Measurements from ENCODE around the gene RBBP8NL. TPM values are rescaled to one million over a fixed set of nuclear protein-coding genes. Genes with fewer than 3 reads are reported as not detected.

The RBBP8NL gene
- total RNA-seq, 1 experiment from 2014 or later: not detected

DNA sequence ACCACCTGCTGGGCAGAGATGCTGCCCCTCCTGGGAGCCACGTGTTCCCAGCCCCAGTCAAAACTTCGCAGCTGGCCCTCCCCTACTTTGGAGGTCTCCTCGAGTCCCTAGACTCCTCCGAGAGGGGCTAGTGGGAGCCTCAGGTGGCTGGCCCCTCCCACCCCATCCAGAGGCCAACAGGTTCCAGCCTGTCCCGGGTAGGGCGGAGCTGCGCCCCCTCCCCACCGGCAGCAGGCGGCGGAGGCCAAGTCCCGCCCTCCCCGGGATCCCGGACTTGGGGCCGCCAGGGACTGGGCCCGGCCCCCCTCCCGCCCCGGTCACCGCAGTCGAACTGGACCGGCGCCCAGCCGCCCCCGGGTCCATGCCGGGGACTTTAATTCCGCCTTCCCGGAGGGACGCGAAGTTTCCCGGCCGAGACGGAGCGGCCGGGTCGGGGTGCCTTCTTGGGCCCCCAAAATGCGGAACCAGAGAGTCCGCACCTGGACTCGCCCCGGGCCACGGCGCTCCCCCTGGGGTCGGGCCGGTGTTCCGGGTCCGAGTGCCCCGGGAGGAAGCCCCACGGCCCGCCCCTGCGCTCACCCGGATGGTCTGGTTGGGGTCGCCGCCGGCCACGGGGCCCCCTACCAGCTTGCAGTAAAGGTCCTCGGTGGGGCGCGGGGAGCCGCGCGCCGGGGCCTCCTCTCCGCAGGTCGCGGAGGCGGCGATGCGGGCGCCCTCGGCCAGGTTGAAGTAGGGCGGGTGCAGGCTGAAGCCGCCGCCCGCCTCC is 60.8 kb downstream of the RBBP8NL start:
- CTCF ChIA-PET: interaction anchor here (0.6 to 8.3 kb wide), 10 partner anchors 10 to 66 kb away, joined by 3 to 87 read pairs (median 14); partner anchors contain the start of gene RPS21
- H3K27ac Mint-ChIP-seq (ENCODE audit: low read depth, unreplicated experiment): no peak overlapping the region
- H3K27me3 Mint-ChIP-seq (ENCODE audit: insufficient read depth, unreplicated experiment): no peaks in the 10 kb centered on the region
- no peaks in the 10 kb centered on the region for H3K9me3 Mint-ChIP-seq (ENCODE audit: unreplicated experiment)
- TF ChIP-seq, protein P1, sequence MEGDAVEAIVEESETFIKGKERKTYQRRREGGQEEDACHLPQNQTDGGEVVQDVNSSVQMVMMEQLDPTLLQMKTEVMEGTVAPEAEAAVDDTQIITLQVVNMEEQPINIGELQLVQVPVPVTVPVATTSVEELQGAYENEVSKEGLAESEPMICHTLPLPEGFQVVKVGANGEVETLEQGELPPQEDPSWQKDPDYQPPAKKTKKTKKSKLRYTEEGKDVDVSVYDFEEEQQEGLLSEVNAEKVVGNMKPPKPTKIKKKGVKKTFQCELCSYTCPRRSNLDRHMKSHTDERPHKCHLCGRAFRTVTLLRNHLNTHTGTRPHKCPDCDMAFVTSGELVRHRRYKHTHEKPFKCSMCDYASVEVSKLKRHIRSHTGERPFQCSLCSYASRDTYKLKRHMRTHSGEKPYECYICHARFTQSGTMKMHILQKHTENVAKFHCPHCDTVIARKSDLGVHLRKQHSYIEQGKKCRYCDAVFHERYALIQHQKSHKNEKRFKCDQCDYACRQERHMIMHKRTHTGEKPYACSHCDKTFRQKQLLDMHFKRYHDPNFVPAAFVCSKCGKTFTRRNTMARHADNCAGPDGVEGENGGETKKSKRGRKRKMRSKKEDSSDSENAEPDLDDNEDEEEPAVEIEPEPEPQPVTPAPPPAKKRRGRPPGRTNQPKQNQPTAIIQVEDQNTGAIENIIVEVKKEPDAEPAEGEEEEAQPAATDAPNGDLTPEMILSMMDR (IDR thresholded peaks at IDR 0.05; ENCODE audit: unreplicated experiment): no peak
- POLR2A ChIA-PET: interaction anchor here (0.6 to 12.9 kb wide), 18 partner anchors 9 to 1614 kb away, joined by 3 to 347 read pairs (median 4); partner anchors contain the start of genes ADRM1, LSM14B, MRGBP and RPS21
- no TSS peak for BruUV-seq (replicated peaks)
- peak overlapping the region; percentile 80 for H3K4me3 Mint-ChIP-seq (ENCODE audit: unreplicated experiment)
- H3K36me3 Mint-ChIP-seq (ENCODE audit: insufficient read depth, unreplicated experiment): peaks cover 26% of the 10 kb centered on the region
- DNase-seq (ENCODE audit: unreplicated experiment): peak; percentile 68
- intact Hi-C loops (cut with micrococcal nuclease): loop anchor here (5.0 kb wide), 1 partner anchor 64 kb away; the partner anchor contains the start of gene ADRM1
- peaks cover 45% of the 10 kb centered on the region for H3K4me1 Mint-ChIP-seq (ENCODE audit: insufficient read depth, unreplicated experiment)

DNA sequence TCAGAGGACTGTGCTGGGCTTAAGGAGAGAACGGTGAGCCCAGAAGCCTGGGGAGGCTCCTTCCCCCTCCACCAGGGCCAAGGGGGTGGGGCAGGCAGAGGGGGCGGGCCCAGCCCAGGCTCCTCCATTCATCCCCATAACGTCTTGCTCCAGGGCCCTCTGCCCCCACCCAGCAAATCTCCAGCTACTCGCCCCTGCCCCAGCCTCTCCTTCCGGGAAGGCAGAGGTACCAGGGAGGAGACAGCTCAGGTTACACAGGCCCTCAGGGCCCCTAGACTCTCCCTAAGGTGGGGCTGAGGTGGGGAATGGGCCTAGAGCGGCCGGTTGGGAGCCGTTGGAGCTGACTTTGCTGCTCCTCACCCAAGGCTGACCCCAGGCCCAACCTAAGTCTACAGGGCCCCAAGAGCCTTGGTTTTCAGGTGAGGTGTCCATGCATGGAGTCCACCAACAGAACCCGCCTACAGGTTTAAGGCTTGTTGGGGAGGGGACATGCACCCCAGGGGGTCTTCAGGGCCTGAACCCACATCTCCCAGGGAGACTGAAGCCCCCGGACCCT is 61.4 kb downstream of the RBBP8NL start:
- TSS peak; percentile 21 for BruUV-seq (replicated peaks)
- Mint-ChIP-seq H3K4me1 (ENCODE audit: insufficient read depth, unreplicated experiment) (peaks cover 48% of the 10 kb centered on the region), H3K27ac (ENCODE audit: low read depth, unreplicated experiment) (no peak overlapping the region)

GRCh38 chr20:62364911-62365736 is 62.2 kb downstream of the RBBP8NL start:
- Mint-ChIP-seq H3K27ac (ENCODE audit: low read depth, unreplicated experiment) (no peak overlapping the region), H3K27me3 (ENCODE audit: insufficient read depth, unreplicated experiment) (no peaks in the 10 kb centered on the region), H3K36me3 (ENCODE audit: insufficient read depth, unreplicated experiment) (peaks cover 35% of the 10 kb centered on the region), H3K4me1 (ENCODE audit: insufficient read depth, unreplicated experiment) (peaks cover 48% of the 10 kb centered on the region), H3K9me3 (ENCODE audit: unreplicated experiment) (no peaks in the 10 kb centered on the region), H3K4me3 (ENCODE audit: unreplicated experiment) (peak overlapping the region; percentile 80)
- intact Hi-C loops (cut with micrococcal nuclease): loop anchor here (1.0 to 5.0 kb wide), 2 partner anchors 40 to 63 kb away; partner anchors contain the start of gene ADRM1
- POLR2A ChIA-PET: interaction anchor here (0.5 to 12.9 kb wide), 22 partner anchors 8 to 431 kb away, joined by 3 to 347 read pairs (median 4); partner anchors contain the start of genes ADRM1, LSM14B, MRGBP and PSMA7
- DNase-seq (ENCODE audit: unreplicated experiment): peak; percentile 66
- BruUV-seq (replicated peaks): no TSS peak
- TF ChIP-seq, protein P1 (IDR thresholded peaks at IDR 0.05; ENCODE audit: unreplicated experiment): no peak
- CTCF ChIA-PET: interaction anchor here (0.7 to 8.3 kb wide), 12 partner anchors 9 to 64 kb away, joined by 3 to 87 read pairs (median 10); partner anchors contain the start of genes ADRM1 and RPS21

More for the DNA sequence above, 61.4 kb downstream of the RBBP8NL start:
- H3K4me3 Mint-ChIP-seq (ENCODE audit: unreplicated experiment): peak overlapping the region; percentile 80
- ChIA-PET POLR2A (interaction anchor here (0.9 to 12.9 kb wide), 16 partner anchors 9 to 430 kb away, joined by 3 to 347 read pairs (median 4); partner anchors contain the start of genes ADRM1, LSM14B, MRGBP and PSMA7), CTCF (interaction anchor here (1.1 to 8.3 kb wide), 8 partner anchors 9 to 64 kb away, joined by 4 to 87 read pairs (median 36); partner anchors contain the start of gene RPS21)
- TF ChIP-seq, protein P1 (IDR thresholded peaks at IDR 0.05; ENCODE audit: unreplicated experiment): no peak
- no peaks in the 10 kb centered on the region for H3K27me3 Mint-ChIP-seq (ENCODE audit: insufficient read depth, unreplicated experiment)
- intact Hi-C loops (cut with micrococcal nuclease): loop anchor here (1.0 to 5.0 kb wide), 2 partner anchors 39 to 64 kb away; partner anchors contain the start of gene ADRM1
- DNase-seq (ENCODE audit: unreplicated experiment): peak; percentile 93
- H3K9me3 Mint-ChIP-seq (ENCODE audit: unreplicated experiment): no peaks in the 10 kb centered on the region
- peaks cover 33% of the 10 kb centered on the region for H3K36me3 Mint-ChIP-seq (ENCODE audit: insufficient read depth, unreplicated experiment)
